AG10803 (cell line): ENCODE results near the gene REG4.
A peak's percentile ranks its signal among the peaks of the same experiment; 100 is the strongest.

Experiments
- DNase-seq: peaks from one replicate; pipeline ENCODE4 v3.0.0; 2010; ENCODE audit warnings: low read depth
- H3K4me3 ChIP-seq: 2 replicates; pipeline ENCODE4 v1.5.1; 2011; ENCODE audit warnings: mild to moderate bottlenecking, low read length, control low read depth
- CTCF ChIP-seq: conservative IDR thresholded peaks from 2 replicates; pipeline ENCODE4 v1.5.1; 2011; ENCODE audit warnings: mild to moderate bottlenecking, low read length, control low read depth, inconsistent platforms

The REG4 gene

GRCh38 chr1:119781434-119782210 lies 29.6 kb downstream of the REG4 start:
- no peak for TF ChIP-seq CTCF
- H3K4me3 ChIP-seq, result no peak overlapping the region
- no peak for DNase-seq

GRCh38 chr1:119779869-119780356 lies 31.3 kb downstream of the REG4 start:
- DNase-seq, result peak; percentile 41
- peak overlapping the region; percentile 49 for H3K4me3 ChIP-seq
- no peak for TF ChIP-seq CTCF

GRCh38 chr1:119778886-119779560 lies 32.2 kb downstream of the REG4 start:
- no peak for TF ChIP-seq CTCF
- no peak overlapping the region for H3K4me3 ChIP-seq
- DNase-seq, result peak; percentile 39

GRCh38 chr1:119778359-119778758 lies 32.9 kb downstream of the REG4 start:
- no peak for DNase-seq
- no peak for TF ChIP-seq CTCF
- no peak overlapping the region for H3K4me3 ChIP-seq

- H3K4me3 ChIP-seq, result no peak overlapping the region
- no peak for TF ChIP-seq CTCF
- no peak for DNase-seq
These were observed 36.3 kb downstream of the REG4 start for GRCh38 chr1:119774746-119775490.

GRCh38 chr1:119773711-119774241 lies 37.5 kb downstream of the REG4 start:
- H3K4me3 ChIP-seq, result no peak overlapping the region
- no peak for TF ChIP-seq CTCF
- DNase-seq, result peak; percentile 61
